MV-4-11 (cell line): ENCODE data around the gene SFT2D3.

Source experiments
- DNase-seq: peaks from one replicate; lab custom pipeline; 2025; lab: John Stamatoyannopoulos, UW

The SFT2D3 gene

DNA sequence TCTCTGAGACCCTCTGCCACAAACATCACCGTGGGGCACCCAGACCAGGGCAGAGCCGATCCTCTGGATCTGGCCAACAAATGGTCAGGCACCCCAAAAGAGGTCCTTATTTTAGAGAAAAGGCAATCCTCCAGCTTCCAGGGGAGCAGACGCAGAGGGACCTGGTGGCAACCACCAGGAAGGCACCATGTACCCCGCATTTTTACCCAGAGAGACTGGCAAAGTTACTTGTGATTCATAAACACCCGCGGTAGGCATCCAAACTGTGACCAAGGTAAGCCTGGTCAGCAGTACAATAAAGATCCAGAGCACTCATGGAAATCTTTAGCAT lies 36.4 kb upstream of the SFT2D3 start:
- DNase-seq = no peak

- no peak for DNase-seq
These were observed 35.9 kb upstream of the SFT2D3 start for GRCh38 chr2:127665267-127665893.

DNA sequence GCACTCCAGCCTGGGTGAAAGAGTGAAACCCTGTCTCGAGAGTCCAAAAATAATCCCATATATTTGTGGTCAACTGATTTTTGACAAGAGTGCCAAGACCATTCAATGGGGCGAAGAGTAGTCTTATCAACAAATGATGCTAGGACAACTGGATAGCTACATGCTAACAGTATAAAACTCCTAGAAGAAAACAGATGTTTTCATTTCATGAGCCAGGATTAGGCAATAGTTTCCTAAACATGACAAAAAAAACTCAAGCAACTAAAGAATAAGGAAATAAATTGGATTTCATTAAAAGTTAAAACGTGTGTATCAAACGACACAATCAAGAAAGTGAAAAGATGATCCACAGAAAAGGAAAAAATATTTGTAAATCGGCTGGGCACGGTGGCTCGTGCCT lies 32.2 kb upstream of the SFT2D3 start:
- no peak for DNase-seq

GRCh38 chr2:127670055-127670956 lies 31.0 kb upstream of the SFT2D3 start:
- no peak for DNase-seq

DNA sequence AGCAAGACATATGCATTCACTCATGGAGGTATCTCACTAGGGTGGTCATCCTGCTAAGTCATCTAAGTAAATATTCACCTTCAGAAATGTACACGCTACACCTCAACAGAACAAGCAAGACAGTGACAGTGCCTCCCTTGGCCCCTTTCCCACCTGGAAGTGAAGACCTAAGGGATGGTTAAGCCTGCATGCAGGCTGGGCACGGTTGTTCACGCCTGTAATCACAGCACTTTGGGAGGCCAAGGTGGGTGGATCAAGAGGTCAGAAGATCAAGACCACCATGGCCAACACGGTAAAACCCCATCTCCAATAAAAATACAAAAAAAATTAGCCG lies 30.4 kb upstream of the SFT2D3 start:
- DNase-seq = no peak

DNA sequence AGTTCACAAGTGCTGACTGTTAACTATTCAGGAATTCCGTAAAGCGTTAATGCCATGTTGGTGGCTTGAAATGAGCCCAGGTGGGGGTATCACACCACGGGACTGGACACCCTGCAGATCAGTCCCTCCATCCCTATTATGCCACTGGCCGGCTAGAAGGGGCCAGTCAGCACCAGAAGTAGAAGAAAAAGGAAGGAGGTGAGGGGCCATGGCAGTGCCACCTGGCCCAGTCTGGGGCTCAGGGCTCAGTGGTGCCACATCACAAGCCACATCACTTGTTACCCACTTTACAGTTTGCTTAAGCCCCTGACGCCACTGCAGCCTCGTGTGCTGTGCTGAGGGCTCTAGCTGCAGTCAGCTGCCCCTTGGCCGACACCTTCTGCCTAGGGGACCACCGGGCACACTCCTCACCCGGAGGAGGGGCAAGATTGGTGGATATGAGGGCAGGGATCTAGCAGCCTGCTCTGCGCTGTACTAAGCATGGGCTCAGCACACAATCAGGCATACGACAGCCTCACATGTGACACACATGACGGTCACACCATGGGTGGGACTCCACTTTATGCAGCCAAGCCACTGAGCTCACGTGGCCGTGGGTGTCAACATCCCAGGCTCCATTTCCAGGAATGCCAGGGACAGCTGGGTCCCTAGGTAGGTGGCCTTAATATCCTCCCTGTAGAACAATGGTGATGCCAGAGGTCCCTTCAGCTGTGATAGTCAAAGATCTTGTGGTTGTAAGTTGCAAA lies 29.6 kb upstream of the SFT2D3 start:
- DNase-seq = no peak

DNA sequence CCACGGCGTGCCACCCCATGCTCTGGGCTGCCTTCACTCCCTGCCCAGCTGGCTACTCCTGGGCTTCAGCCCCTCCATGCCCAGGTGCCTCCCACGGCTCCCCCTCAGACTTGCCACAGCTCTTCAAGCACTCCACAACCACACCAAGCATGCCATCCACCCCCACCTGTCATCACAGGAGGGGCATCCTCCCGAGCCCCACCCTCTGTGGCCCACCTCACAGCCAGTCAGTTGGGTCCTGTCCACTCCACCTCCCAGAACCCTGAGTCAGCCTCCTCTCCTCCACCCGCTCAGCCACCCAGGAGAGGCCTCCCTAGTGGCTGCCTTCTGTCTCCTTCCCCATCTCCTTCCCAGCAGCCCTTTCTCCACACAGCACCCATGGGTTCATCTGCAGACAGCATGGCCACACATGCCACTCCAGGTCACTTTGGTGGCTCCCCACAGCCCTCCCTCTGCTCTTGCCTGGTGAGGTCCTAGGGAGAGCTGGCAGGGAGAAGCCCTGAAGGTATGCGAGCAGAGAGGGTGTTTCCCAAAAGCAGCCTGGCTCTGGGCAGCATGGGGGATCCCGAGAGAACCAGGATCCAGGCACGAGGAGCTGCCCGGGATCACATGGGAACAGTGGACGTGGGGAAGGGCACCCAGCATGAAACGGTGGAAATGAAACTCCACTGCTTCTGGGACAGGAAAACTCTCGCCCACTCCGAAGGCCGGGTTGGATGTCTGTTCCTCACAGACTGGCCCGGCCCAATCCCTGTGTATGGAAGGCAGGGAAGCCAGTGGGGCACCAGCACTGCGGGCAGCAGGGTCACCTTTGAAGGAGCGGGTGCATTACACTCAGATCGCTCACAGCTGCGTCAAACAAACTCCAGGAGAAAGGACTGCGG lies 28.7 kb upstream of the SFT2D3 start:
- no peak for DNase-seq

DNA sequence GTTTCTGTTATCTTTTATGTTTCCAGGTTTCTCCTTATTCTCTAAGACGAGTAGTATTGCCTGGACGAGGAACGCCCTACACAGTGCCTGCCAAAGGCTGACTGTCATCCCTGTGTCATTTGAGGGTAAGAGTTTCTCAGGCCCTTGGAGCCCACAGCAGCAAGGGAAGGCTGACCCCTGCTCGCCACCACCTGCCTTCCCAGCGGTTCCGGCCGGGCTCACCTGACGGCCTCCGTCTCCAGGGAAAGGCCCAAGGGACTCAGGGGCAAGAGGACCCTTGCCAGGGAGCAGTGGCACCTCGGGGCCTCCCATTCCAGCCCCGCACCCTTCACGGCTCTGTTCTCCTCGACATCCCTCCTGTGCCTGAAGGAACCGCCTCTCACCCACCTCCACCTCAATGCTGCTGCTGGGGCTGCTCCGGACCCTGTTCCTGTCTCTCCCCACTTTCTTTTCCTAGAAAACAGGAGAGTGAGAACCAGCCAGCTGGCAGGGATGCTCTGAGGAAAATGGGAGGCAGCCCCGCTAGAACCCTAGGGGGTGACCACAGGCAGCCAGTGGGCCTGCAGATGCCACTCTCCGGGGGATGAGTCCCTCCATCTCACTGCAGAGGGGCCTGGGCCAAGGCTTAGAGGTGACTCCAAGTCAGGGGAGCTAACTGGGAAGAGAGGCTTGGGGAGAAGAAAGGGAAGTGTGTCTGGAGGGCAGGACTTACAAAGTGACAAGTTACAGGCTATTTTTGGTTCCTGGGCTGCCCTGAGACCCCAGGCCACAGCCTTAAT lies 27.8 kb upstream of the SFT2D3 start:
- no peak for DNase-seq

- no peak for DNase-seq
These were observed 26.8 kb upstream of the SFT2D3 start for GRCh38 chr2:127674241-127675209.

DNA sequence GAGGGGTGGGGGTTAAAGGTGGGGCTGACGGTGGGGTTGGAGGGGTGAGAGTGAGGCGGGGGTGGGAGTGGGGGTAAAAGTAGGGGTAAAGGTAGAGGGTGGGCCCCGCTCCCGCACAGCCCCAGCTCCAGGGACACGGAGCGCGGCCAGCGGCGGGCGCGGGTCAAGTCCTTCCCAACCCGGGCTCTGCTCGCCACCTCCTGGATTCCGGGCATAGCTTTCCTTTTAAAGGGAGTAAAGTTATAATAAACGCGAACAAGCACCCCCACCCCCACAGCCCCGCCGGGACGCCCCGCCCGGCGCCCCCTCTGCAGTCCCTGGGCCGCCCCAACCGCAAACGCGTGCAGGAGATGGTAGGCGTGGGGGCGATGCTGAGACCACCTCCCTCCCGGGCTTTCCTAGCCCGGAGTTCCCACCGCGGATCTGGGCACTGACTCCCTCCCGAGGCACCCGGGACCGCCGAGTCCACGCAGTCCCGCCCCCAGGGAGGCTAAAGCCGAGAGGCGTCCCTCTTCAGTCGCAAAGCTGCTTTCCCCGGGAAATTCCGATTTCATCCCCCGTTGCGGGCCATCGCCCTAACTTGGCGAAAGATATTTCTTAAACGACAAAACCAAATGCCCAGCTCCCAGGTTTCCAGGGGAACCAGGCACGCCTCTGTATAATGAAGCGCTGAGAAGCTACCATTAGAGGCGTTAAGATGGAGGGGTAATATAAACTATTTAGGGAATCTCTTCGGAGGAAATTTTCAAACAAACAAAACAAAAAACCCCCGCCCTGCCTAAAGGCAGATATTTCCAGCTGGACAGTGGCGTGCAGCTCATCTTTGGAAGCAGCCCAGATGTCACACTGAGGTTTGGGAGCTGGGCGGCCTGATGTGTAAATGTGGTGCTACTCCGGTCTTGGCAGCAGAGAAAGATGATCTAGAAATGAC lies 25.7 kb upstream of the SFT2D3 start, which contains the start of gene LIMS2:
LIMS2 (minus strand) TSS at position 200 of the 931 bp plus-strand sequence. CDS start 506 bp downstream, outside the sequence.
- DNase-seq = no peak

DNA sequence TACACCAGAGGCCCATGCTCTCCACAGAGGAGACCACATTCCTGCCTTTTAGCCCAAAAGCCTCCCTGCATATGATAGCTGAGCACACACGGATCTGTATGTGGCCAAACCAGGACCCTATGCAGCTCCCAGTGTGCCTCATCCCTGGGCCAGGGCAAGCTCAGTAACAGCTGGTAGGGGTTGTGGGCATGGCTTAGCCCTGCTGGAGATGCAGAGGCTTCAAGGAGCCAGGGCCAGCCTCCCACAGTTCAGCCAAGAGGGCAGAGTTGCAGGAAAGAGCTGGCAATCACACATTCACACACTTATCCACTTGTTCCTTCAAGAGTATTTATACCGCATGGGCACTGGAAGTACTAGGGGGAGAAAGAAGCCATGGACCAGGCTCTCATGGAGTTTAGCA lies 24.4 kb upstream of the SFT2D3 start:
- no peak for DNase-seq

- DNase-seq = no peak
These were observed 22.8 kb upstream of the SFT2D3 start for GRCh38 chr2:127678531-127678930.

DNA sequence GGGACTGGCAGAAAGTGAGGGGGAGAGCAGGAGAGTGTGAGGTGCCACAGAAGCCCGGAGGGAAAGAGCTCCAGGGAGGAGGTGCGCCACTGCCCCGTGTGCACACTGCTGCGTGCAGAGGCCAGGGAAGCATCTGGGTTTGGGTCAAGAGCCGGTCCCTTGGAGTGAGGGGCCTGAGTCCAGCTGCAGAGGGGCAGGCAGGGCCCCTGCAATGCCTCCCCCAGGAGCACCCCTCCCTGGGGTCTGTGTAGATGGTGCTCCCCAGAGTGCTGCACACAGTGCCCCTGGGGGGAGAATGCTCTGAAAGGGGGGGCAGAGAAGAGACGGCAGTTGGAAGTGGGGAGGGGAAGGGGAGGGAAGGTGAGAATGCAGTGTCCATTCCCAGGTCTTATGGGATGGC lies 22.3 kb upstream of the SFT2D3 start:
- DNase-seq = no peak

DNA sequence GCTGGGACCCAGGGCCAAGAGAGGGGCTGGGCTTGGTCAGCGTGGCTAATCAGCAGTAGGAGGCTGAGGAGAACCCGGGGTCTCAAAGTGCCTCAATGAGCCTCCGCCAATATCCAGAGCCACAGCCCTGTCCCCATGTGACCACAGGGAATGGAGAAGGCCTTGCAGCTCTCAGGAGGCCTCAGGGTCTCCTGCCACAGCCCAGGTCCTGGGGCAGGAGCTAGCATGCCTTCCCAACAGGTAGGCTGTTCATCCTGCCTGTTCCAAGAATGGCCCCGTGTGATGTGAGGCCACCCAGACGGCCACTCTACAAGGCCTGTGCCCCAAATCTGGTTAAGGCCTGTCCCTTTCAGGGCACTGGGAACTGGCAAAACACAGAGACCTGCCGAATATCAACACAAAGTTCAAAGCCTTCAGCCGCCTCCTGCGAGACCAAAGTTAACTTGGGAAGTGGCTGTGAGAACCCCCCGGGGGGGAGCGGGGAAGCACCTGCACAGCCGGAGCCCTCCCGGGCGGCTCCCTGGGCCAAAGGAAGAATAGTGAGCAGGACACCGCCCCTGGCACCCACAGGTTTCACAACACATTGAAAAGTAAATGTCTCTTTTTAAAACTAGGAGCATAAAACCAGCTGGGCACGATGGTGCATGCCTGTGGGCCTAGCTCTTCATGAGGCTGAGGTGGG lies 21.5 kb upstream of the SFT2D3 start:
- no peak for DNase-seq

GRCh38 chr2:127680706-127681287 lies 20.5 kb upstream of the SFT2D3 start:
- no peak for DNase-seq

DNA sequence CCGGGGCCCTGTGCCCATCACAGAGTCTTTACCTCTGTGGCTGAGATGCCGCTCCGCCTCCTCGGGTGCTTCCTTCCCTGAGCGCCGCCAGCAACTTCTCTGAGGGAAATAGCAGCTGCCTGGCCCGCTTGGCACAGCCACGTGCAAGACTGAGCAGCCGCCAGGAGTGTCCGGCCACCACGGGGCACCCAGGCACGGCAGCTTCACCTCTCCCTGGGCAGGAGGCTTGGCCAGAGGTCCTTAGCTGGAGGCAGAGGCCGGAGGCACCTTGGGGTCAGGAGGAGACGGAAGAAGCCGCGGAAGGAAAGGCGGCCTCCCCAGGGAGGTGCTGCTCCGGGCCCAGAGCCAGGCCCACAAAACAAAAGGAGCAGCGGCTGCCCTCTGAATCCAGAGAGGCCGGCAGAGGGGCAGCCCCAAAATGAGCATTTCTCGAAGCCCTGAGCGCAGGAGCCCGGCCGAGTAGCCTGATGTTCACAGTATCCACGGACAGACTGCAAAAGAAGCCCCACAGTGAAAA lies 20.0 kb upstream of the SFT2D3 start:
- no peak for DNase-seq

DNA sequence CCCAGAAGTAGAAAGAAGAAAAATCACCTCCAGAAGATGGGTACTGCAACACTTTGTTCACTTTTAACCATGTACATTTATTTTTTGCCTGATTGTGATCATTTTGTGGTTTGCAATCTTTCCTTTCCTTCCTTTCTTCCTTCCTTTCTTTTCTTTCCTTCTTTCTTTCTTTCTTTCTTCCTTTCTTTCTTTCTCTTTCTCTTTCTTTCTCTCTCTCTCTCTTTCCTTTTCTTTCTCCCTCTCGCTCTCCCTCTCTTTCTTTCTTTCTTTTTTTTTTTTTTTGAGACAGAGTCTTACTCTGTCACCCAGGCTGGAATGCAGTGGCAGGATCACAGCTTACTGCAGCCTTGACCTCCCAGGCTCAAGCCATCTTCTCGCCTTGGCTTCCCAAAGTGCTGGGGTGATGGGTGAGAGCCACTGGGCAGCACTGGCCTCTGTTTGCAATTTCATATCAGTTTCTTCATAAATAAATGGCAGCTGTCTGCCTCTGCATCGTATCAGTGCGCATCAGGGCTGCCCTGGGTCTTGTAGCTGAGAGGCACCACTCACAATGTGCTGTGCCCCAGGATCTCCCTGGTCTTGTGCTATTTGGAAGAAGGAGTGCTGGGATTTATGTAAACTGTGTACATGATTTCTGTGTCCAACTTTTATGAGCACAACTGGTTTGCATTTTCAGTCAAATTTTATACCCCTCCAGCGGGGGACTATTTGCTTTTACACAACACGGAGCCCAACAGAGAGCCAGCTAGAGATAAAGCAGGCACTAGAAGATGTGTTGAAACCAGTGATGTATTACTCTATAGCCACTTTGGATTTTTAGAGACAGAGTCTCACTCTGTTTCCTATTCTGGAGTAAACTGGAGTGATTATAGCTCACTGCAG lies 19.1 kb upstream of the SFT2D3 start:
- DNase-seq = no peak
